OCI-LY1 (cell line): Measurements from ENCODE around the gene TNPO3.

Experiments
- H2AFZ ChIP-seq: fragments of 200-600 bp; sonication (generic), shearing (Covaris generic); 2 replicates; pipeline ENCODE4 v1.6.0; 2014; ENCODE audit warnings: antibody characterized with exemption, mild to moderate bottlenecking, low read length
- H3F3A ChIP-seq: fragments of 200-600 bp; sonication (generic), shearing (Covaris generic); 2 replicates; pipeline ENCODE4 v1.6.0; 2014; ENCODE audit warnings: mild to moderate bottlenecking, antibody characterized with exemption, low read length, moderate library complexity; ENCODE audit not compliant: insufficient read depth
- H3K27ac ChIP-seq: fragments of 200-600 bp; sonication (generic); 2 replicates; pipeline ENCODE4 v1.5.1; 2014; ENCODE audit warnings: low read length, mixed run types, mild to moderate bottlenecking, low read depth; ENCODE audit not compliant: poor library complexity, severe bottlenecking
- H3K27me3 ChIP-seq: fragments of 200-600 bp; sonication (generic); 2 replicates; pipeline ENCODE4 v1.6.0; 2014; ENCODE audit warnings: antibody characterized with exemption, mild to moderate bottlenecking, low read length, moderate library complexity; ENCODE audit not compliant: insufficient read depth
- H3K36me3 ChIP-seq: fragments of 200-600 bp; sonication (generic); 2 replicates; pipeline ENCODE4 v1.6.1; 2014; ENCODE audit warnings: mild to moderate bottlenecking, antibody characterized with exemption, low read length, moderate library complexity, mixed read lengths; ENCODE audit not compliant: insufficient read depth
- H3K4me1 ChIP-seq: fragments of 200-600 bp; sonication (generic); 2 replicates; pipeline ENCODE4 v1.5.1; 2014; ENCODE audit warnings: mild to moderate bottlenecking, low read length, moderate library complexity; ENCODE audit not compliant: insufficient read depth, severe bottlenecking
- H3K4me2 ChIP-seq: fragments of 200-600 bp; sonication (generic), shearing (Covaris generic); 2 replicates; pipeline ENCODE4 v1.6.1; 2014; ENCODE audit warnings: low read length
- H3K4me3 ChIP-seq: fragments of 200-600 bp; sonication (generic); 2 replicates; pipeline ENCODE4 v1.5.1; 2014; ENCODE audit warnings: low read length, low read depth, mild to moderate bottlenecking, mixed read lengths; ENCODE audit not compliant: poor library complexity, severe bottlenecking
- H3K79me2 ChIP-seq: fragments of 200-600 bp; shearing (Covaris generic); 2 replicates; pipeline ENCODE4 v1.6.1; 2016; ENCODE audit warnings: mixed run types, low read length, mixed read lengths; ENCODE audit not compliant: insufficient read depth
- H3K9ac ChIP-seq: fragments of 200-600 bp; sonication (generic), shearing (Covaris generic); 2 replicates; pipeline ENCODE4 v1.6.1; 2014; ENCODE audit warnings: mild to moderate bottlenecking, low read length, mixed read lengths
- H3K9me2 ChIP-seq: fragments of 200-600 bp; sonication (generic), shearing (Covaris generic); 2 replicates; pipeline ENCODE4 v1.6.1; 2014; ENCODE audit warnings: low read depth, mild to moderate bottlenecking, low read length, mixed read lengths
- H3K9me3 ChIP-seq: fragments of 200-600 bp; shearing (Covaris generic); 2 replicates; pipeline ENCODE4 v1.6.1; 2014; ENCODE audit warnings: low read length, mixed read lengths
- H4K20me1 ChIP-seq: fragments of 200-600 bp; sonication (generic), shearing (Covaris generic); 2 replicates; pipeline ENCODE4 v1.6.0; 2016; ENCODE audit warnings: mild to moderate bottlenecking, low read length; ENCODE audit not compliant: insufficient read depth
- CTCF ChIP-seq: fragments of 200-600 bp; sonication (generic), shearing (Covaris generic); IDR thresholded peaks from 2 replicates; pipeline ENCODE4 v1.5.1; 2017; ENCODE audit warnings: mild to moderate bottlenecking, antibody characterized with exemption, low read length, moderate library complexity, mixed read lengths
- EZH2 ChIP-seq: fragments of 200-600 bp; sonication (generic), shearing (Covaris generic); IDR thresholded peaks from 2 replicates; pipeline ENCODE4 v1.8.0; 2017; ENCODE audit warnings: borderline replicate concordance, mixed run types, mild to moderate bottlenecking, antibody characterized with exemption, low read length, moderate library complexity, mixed read lengths

TNPO3 gene

GRCh38 chr7:128954150-128954549 lies 100.8 kb downstream of the TNPO3 start:
- Histone ChIP-seq H3K4me1 (peaks cover 15% of the 10 kb centered on the region), H3K27ac (no peak overlapping the region), H3K27me3 (no peaks in the 10 kb centered on the region), H3K9me3 (no peaks in the 10 kb centered on the region), H3K4me2 (no peak overlapping the region), H3K9ac (no peak overlapping the region), H3K9me2 (no peaks in the 10 kb centered on the region), H3K4me3 (no peak overlapping the region), H2AFZ (no peak overlapping the region), H4K20me1 (no peaks in the 10 kb centered on the region), H3F3A (peaks cover 6% of the 10 kb centered on the region; the same call in 1 of the 2 replicates), H3K36me3 (peaks cover 82% of the 10 kb centered on the region), H3K79me2 (no peaks in the 10 kb centered on the region)
- no peak for TF ChIP-seq EZH2
- no peak for TF ChIP-seq CTCF

GRCh38 chr7:128951296-128951695 lies 103.6 kb downstream of the TNPO3 start:
- Histone ChIP-seq H2AFZ (no peak overlapping the region), H4K20me1 (no peaks in the 10 kb centered on the region), H3K36me3 (peaks cover 59% of the 10 kb centered on the region)

GRCh38 chr7:128948976-128949760 lies 105.7 kb downstream of the TNPO3 start:
- H3K27ac ChIP-seq: no peak overlapping the region
- no peak overlapping the region for H3K9ac ChIP-seq
- H3K9me2 ChIP-seq: no peaks in the 10 kb centered on the region
- no peaks in the 10 kb centered on the region for H3K27me3 ChIP-seq
- no peak overlapping the region for H2AFZ ChIP-seq
- H3F3A ChIP-seq: peaks cover 6% of the 10 kb centered on the region; the same call in 1 of the 2 replicates
- TF ChIP-seq CTCF (no peak), EZH2 (no peak)
- H3K9me3 ChIP-seq: no peaks in the 10 kb centered on the region
- peaks cover 39% of the 10 kb centered on the region for H3K36me3 ChIP-seq
- no peak overlapping the region for H3K4me3 ChIP-seq
- no peaks in the 10 kb centered on the region for H3K79me2 ChIP-seq
- H3K4me1 ChIP-seq: no peaks in the 10 kb centered on the region
- no peaks in the 10 kb centered on the region for H4K20me1 ChIP-seq
- no peak overlapping the region for H3K4me2 ChIP-seq

More at GRCh38 chr7:128951296-128951695, 103.6 kb downstream of the TNPO3 start:
- no peaks in the 10 kb centered on the region for H3K27me3 ChIP-seq
- H3K27ac ChIP-seq: no peak overlapping the region
- no peak overlapping the region for H3K4me3 ChIP-seq
- H3K79me2 ChIP-seq: no peaks in the 10 kb centered on the region
- H3K9me2 ChIP-seq: no peaks in the 10 kb centered on the region
- no peaks in the 10 kb centered on the region for H3K9me3 ChIP-seq
- H3F3A ChIP-seq: peaks cover 6% of the 10 kb centered on the region; the same call in 1 of the 2 replicates
- TF ChIP-seq CTCF (no peak), EZH2 (no peak)
- H3K4me1 ChIP-seq: peaks cover 15% of the 10 kb centered on the region
- H3K4me2 ChIP-seq: no peak overlapping the region
- no peak overlapping the region for H3K9ac ChIP-seq
